DMS114 treated with DMSO at 0.1 percent for 48 hours (cell line): Measurements from ENCODE around the gene FNDC10.

Experiments
- DNase-seq: peaks from one replicate; lab custom pipeline; 2025; ENCODE audit not compliant: unreplicated experiment; lab: John Stamatoyannopoulos, UW

FNDC10 gene

GRCh38 chr1:1550087-1550486 is 49.8 kb downstream of the FNDC10 start:
- DNase-seq = no peak

- no peak for DNase-seq
Observed at GRCh38 chr1:1548591-1548990, 51.3 kb downstream of the FNDC10 start.
